ENCODE results near the gene SH2D3C.

Gene SH2D3C

GRCh38 chr9:127783111-127784008, 4.9 kb upstream of the SH2D3C start:
- DNase-seq (ENCODE audit: low read depth) = no peak

- no peak for DNase-seq (ENCODE audit: low read depth)
Observed at GRCh38 chr9:127781806-127782205, 3.3 kb upstream of the SH2D3C start.

GRCh38 chr9:127780909-127781308, 2.4 kb upstream of the SH2D3C start:
- peak; percentile 23 for DNase-seq (ENCODE audit: low read depth)

GRCh38 chr9:127780126-127780885, 1.8 kb upstream of the SH2D3C start:
- DNase-seq (ENCODE audit: low read depth) = no peak

- DNase-seq (ENCODE audit: low read depth) = no peak
Observed at GRCh38 chr9:127779136-127779981, 893 bp upstream of the SH2D3C start.

- no peak for DNase-seq (ENCODE audit: low read depth)
Observed at GRCh38 chr9:127777368-127777980, 992 bp downstream of the SH2D3C start.

GRCh38 chr9:127776924-127777289, 1.6 kb downstream of the SH2D3C start:
- DNase-seq (ENCODE audit: low read depth) = no peak

- no peak for DNase-seq (ENCODE audit: low read depth)
Observed at GRCh38 chr9:127776195-127776923, 2.1 kb downstream of the SH2D3C start.

- DNase-seq (ENCODE audit: low read depth) = no peak
Observed at GRCh38 chr9:127773981-127774380, 4.5 kb downstream of the SH2D3C start.

GRCh38 chr9:127773272-127773671, 5.2 kb downstream of the SH2D3C start:
- no peak for DNase-seq (ENCODE audit: low read depth)

- no peak for DNase-seq (ENCODE audit: low read depth)
Observed at GRCh38 chr9:127772603-127773002, 5.9 kb downstream of the SH2D3C start.

- no peak for DNase-seq (ENCODE audit: low read depth)
Observed at GRCh38 chr9:127771570-127772189, 6.8 kb downstream of the SH2D3C start.

- DNase-seq (ENCODE audit: low read depth) = peak; percentile 96
Observed at GRCh38 chr9:127770905-127771569, 7.4 kb downstream of the SH2D3C start.

- no peak for DNase-seq (ENCODE audit: low read depth)
Observed at GRCh38 chr9:127770583-127770904, 7.9 kb downstream of the SH2D3C start.

- DNase-seq (ENCODE audit: low read depth) = no peak
Observed at GRCh38 chr9:127769929-127770582, 8.4 kb downstream of the SH2D3C start.

- DNase-seq (ENCODE audit: low read depth) = no peak
Observed at GRCh38 chr9:127769101-127769500, 9.4 kb downstream of the SH2D3C start.

- DNase-seq (ENCODE audit: low read depth) = no peak
Observed at GRCh38 chr9:127768698-127769097, 9.8 kb downstream of the SH2D3C start.

GRCh38 chr9:127767909-127768331, 10.5 kb downstream of the SH2D3C start:
- DNase-seq (ENCODE audit: low read depth) = no peak

- no peak for DNase-seq (ENCODE audit: low read depth)
Observed at GRCh38 chr9:127767410-127767809, 11.1 kb downstream of the SH2D3C start.

- DNase-seq (ENCODE audit: low read depth) = no peak
Observed at GRCh38 chr9:127765418-127765817, 13.0 kb downstream of the SH2D3C start.

All from fibroblast of gingiva (primary cell).